GM10847 (cell line): ENCODE data around the gene MRPL45.

ENCODE experiments used
- POLR2A ChIP-seq: IDR thresholded peaks from 2 replicates; pipeline ENCODE4 v1.6.1; 2011; ENCODE audit not compliant: insufficient read length; ENCODE audit errors: extremely low read depth

MRPL45 gene

GRCh38 chr17:38329808-38330730 is 33.1 kb downstream of the MRPL45 start:
- TF ChIP-seq POLR2A: no peak

- no peak for TF ChIP-seq POLR2A
Measured at GRCh38 chr17:38330941-38331411, 34.0 kb downstream of the MRPL45 start.

GRCh38 chr17:38332735-38333134 is 35.8 kb downstream of the MRPL45 start:
- TF ChIP-seq POLR2A: no peak

GRCh38 chr17:38333635-38334295 is 36.8 kb downstream of the MRPL45 start:
- TF ChIP-seq POLR2A: no peak

GRCh38 chr17:38334480-38335364 is 37.8 kb downstream of the MRPL45 start:
- no peak for TF ChIP-seq POLR2A

- TF ChIP-seq POLR2A: no peak
Measured at GRCh38 chr17:38336838-38337237, 39.9 kb downstream of the MRPL45 start.

GRCh38 chr17:38338053-38338452 is 41.1 kb downstream of the MRPL45 start:
- no peak for TF ChIP-seq POLR2A

- TF ChIP-seq POLR2A: no peak
Measured at GRCh38 chr17:38338535-38338934, 41.6 kb downstream of the MRPL45 start.

- no peak for TF ChIP-seq POLR2A
Measured at GRCh38 chr17:38339891-38340290, 42.9 kb downstream of the MRPL45 start.

- TF ChIP-seq POLR2A: no peak
Measured at GRCh38 chr17:38341035-38341721, 44.2 kb downstream of the MRPL45 start.

- TF ChIP-seq POLR2A: no peak
Measured at GRCh38 chr17:38342886-38343607, 46.1 kb downstream of the MRPL45 start.

GRCh38 chr17:38343608-38344419 is 46.8 kb downstream of the MRPL45 start, which contains the start of gene GPR179:
Gene GPR179 (minus strand): TSS chr17:38343956. CDS start chr17:38343789, 167 bp downstream.
- TF ChIP-seq POLR2A: no peak

- TF ChIP-seq POLR2A: no peak
Measured at GRCh38 chr17:38344420-38344745, 47.4 kb downstream of the MRPL45 start.

GRCh38 chr17:38345743-38346142 is 48.8 kb downstream of the MRPL45 start:
- TF ChIP-seq POLR2A: no peak
